ENCODE measurements around the gene IGF1.
A peak's percentile ranks its signal among the peaks of the same experiment; 100 is the strongest.
"Not testable (repeated sequence)": the region's sequence is repeated elsewhere in the genome, so short reads cannot be mapped to it uniquely, and the experiment has no call there.

The IGF1 gene

DNA sequence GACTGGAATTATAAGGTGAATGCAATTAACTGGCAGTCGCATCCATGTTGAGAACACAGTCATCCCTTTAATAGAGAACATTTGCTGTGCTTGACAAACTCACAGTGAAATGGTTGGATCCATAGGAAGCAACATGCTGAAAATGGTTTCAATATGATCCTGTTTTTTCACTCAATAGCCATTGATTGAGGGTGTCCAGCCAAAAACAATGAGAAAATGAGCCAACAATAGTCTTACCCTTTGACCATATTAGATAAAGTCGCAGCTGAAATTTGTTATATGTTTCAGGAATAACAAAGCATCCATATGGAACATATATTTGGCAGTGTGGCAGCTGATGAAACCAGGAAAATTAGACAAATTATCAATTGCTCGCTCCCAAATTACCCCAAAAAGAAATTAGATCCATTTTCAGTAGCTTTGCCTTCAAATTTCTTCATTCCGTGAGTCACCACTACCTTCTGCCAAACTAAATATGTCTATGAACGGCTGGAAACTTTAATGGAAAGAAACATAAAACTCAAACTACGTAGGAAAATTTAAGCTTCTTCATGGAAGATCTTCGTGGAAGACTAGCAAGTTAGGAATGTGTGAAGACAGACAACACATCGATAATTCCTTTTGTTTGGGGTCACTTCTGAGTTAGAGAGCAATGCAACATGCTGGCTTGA, 17.4 kb downstream of the IGF1 start:
- peak; percentile 55 for DNase-seq (ENCODE audit: low read depth, low spot score)

DNA sequence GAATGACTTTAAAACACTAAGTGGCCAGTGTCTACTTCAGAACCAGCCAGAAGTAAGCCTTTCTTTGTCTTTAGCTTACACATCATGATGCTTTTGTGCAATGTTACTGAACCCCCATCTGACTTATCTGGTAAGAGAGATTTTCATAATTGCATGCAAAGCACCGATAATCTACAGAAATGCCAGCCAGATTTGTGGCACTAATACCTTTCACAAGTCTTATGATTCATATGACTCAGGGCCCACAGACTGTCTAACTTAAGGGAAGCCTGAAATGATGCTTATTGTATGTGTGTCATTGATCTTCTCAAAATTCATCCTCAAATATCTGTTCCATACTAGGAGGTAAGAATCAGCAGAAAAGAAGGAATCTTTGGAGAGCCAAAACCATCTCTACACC, 18.0 kb downstream of the IGF1 start:
- no peak for DNase-seq (ENCODE audit: low read depth, low spot score)

GRCh38 chr12:102461501-102461900, 18.9 kb downstream of the IGF1 start:
- DNase-seq (ENCODE audit: low read depth, low spot score) = no peak

GRCh38 chr12:102459314-102459713, 21.0 kb downstream of the IGF1 start:
- DNase-seq (ENCODE audit: low read depth, low spot score) = no peak

GRCh38 chr12:102454808-102455760, 25.3 kb downstream of the IGF1 start:
- DNase-seq (ENCODE audit: low read depth, low spot score) = no peak

DNA sequence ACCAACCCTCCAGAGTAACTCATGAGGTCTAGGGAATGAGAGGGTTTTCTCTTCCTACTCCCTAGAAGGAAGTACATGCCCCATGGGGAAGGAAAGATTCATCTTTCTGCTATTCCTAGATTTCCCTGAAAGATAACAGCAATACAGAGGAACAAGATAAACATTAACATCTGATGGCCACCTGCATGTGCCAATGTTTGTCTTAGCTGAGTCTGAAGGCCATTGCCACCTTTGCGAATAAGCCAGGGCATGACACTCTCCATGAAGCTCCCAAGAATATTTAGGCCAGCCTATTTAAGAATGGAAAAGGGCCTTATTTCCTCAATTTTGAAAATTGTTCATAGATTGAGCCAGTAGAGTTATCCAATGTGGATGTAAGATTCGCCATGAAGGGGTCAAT, 26.0 kb downstream of the IGF1 start:
- DNase-seq (ENCODE audit: low read depth, low spot score) = no peak

- no peak for DNase-seq (ENCODE audit: low read depth, low spot score)
Observed at GRCh38 chr12:102452605-102453004, 27.8 kb downstream of the IGF1 start.

DNA sequence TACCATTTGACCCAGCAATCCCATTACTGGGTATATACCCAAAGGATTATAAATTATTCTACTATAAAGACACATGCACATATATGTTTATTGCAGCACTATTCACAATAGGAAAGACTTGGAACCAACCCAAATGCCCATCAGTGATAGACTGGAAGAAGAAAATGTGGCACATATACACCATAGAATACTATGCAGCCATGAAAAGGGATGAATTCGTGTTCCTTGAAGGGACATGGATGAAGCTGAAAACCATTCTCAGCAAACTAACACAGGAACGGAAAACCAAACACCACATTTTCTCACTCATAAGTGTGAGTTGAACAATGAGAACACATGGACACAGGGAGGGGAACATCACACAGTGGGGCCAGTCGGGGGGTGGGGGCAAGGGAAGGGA, 31.3 kb downstream of the IGF1 start:
- DNase-seq (ENCODE audit: low read depth, low spot score) = not testable (repeated sequence)

GRCh38 chr12:102447426-102447825, 32.9 kb downstream of the IGF1 start:
- not testable (repeated sequence) for DNase-seq (ENCODE audit: low read depth, low spot score)

GRCh38 chr12:102444707-102445106, 35.7 kb downstream of the IGF1 start:
- DNase-seq (ENCODE audit: low read depth, low spot score) = no peak

GRCh38 chr12:102444093-102444492, 36.3 kb downstream of the IGF1 start:
- DNase-seq (ENCODE audit: low read depth, low spot score) = no peak

DNA sequence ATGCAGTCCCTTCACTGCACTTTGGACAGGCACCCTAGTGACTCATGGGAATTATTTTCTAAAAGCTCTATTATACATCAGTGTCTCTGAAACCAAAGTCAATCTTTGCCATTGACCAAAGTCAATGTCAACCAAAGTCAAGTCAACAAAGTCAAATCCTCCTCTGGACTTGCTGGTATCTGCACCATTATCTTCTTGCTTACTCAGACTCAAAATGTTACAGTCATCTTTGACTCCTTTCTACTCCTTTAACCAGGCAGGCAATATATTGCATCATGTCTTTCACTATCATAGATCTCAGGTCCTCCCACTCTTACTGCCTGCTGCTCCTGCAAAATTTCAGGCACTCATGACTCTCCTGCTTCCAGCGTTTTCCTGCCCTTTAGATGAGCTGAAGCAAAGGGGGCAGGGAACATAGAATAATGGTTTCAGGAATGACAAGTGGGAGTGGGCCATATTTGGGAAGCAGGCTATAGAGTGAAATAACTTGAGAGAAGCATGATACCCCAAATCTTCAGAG, 39.2 kb downstream of the IGF1 start:
- no peak for DNase-seq (ENCODE audit: low read depth, low spot score)

DNA sequence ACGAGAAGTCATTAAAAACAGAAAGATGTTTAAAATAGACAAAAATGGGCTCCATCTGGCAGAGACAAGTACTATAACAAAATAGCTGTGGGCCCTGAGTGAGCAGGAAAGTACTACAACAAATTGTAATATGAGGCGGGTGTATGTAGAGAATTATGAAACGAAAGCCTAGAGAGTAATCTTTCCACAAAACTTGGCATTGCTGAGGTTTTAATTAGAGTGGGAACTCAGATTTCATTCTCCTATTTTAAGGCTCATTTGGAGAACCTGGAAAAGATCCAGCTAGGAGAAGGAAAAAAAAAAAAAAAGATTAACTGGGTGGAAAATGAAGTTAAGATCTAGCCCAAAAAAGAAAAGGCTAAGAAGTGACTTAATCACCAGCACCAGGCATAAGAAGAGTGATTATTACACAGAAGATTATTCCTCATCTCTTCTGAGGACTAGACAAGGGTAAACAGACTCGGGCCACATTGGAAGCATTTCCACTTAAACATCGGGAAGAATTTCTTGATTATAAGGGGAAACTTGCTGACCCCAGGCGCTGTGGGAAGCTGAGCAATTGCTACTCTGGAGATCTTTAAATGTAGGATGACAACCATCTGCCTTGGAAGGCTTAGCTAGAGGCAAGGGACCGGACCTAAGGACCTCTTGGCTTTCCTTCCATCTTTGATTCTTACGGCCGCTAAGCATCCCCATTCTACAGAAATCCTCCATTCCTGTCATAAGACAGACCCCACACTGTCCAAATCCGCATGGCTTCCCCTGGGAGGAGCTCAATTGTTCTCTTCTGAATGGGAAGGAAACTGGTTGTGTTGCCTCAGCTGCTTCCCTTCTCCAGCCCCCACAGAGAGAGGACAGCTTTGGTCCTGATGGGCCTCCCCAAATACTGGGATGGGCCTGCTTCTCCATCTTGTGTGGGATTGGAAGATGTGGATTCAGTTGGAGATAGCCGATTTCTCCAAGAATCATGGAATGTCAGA, 40.6 kb downstream of the IGF1 start:
- peak; percentile 38 for DNase-seq (ENCODE audit: low read depth, low spot score)

GRCh38 chr12:102438827-102439210, 41.5 kb downstream of the IGF1 start:
- peak; percentile 65 for DNase-seq (ENCODE audit: low read depth, low spot score)

DNA sequence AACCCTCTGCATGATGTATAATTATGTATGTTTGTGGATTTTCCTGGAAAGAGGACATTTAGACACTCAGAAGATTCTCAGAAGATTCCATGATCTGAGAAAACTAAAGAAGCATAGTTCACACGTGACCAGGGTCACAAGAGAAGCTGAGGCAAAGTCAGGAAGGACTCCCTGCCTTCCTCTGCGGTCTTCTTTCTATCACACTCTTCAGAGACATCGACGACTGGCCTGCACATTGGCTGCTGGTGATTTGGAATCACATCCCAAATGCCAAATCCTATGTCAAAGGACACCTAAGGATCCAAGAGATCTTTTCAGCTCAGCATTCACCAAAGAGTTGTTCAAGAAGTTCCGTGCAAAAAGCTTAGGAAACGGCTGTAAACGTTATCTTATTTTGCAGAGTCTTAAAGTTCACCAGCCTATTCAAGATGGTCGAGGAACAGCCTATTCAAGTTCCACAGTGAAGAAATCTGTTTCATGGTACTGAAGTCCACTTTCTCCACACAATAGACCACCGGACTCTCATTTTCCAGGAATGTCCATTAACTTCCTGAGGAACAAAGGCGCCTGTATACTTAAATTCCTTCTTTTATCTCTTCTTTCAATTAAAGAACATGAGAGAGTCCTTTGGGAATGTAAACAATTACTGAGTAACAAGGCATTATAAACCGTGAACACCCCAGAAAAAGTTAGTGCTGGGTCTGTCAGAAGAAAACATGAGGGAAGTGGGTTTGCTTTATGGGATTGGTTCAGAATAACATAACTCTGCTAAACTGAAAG, 42.1 kb downstream of the IGF1 start:
- peak; percentile 75 for DNase-seq (ENCODE audit: low read depth, low spot score)

- no peak for DNase-seq (ENCODE audit: low read depth, low spot score)
Observed at GRCh38 chr12:102437511-102437910, 42.9 kb downstream of the IGF1 start.

- no peak for DNase-seq (ENCODE audit: low read depth, low spot score)
Observed at GRCh38 chr12:102436867-102437266, 43.5 kb downstream of the IGF1 start.

GRCh38 chr12:102435827-102436436, 44.4 kb downstream of the IGF1 start:
- no peak for DNase-seq (ENCODE audit: low read depth, low spot score)

- DNase-seq (ENCODE audit: low read depth, low spot score) = no peak
Observed at GRCh38 chr12:102433304-102433703, 47.1 kb downstream of the IGF1 start.

DNA sequence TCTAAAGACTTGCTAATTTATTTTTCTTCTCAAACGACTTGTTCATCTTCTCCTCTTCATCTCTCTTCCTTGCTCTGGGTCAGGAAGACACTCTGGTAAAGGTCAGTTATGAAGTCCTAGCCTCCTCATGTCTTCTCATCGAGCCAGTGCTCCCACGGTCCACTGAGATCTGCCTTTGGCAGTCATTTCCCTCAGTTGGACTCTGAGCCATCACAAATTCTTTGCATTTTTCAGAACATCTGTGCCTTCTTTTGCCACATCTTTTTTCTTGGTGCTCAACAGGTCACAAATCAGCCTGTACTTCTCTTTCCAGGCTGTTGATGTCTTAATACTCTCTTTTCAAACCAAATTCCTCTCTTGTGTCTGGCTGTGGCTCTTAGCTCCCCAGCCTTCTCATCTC, 49.7 kb downstream of the IGF1 start:
- no peak for DNase-seq (ENCODE audit: low read depth, low spot score)
